B cell (primary cell): Measurements from ENCODE around the gene MTRF1. TPM values are rescaled to one million over a fixed set of nuclear protein-coding genes. Genes with fewer than 3 reads are reported as not detected.

Source experiments
- ATAC-seq: fragments of 200-7000 bp; cut with Tn5 transposase; one replicate; pipeline ENCODE4 v1.10.0; 2021; ENCODE audit warnings: low read depth, mild to moderate bottlenecking, moderate number of reproducible peaks, moderate library complexity
- CTCF ChIA-PET: fragments of 350-600 bp; sonication (Branson Sonifier 250); formaldehyde crosslinking; loops from one replicate; lab custom pipeline; 2021; ENCODE audit warnings: antibody characterized with exemption, inconsistent platforms; lab: Charles Lee
- POLR2A ChIA-PET: fragments of 350-600 bp; sonication (Branson Sonifier 250); formaldehyde crosslinking; loops from one replicate; lab custom pipeline; 2021; ENCODE audit warnings: antibody characterized with exemption; lab: Charles Lee
- DNase-seq: peaks from one replicate; pipeline ENCODE4 v3.0.0; 2013
- H2AFZ ChIP-seq: 2 replicates; pipeline ENCODE4 v1.6.1; 2012; ENCODE audit warnings: mild to moderate bottlenecking, low read depth, low read length; ENCODE audit not compliant: insufficient read depth, poor library complexity, severe bottlenecking
- H3K27ac ChIP-seq, 2 donors: 1 replicate in 1 of 2; 2 replicates in 1 of 2; pipeline ENCODE4 v1.5.1; 2012 to 2013; ENCODE audit warnings: low read length in 2 of 2, mild to moderate bottlenecking in 2 of 2, moderate library complexity in 1 of 2
- H3K27me3 ChIP-seq, 4 experiments: fragments of 200-600 bp in 1 of 4; sonication (generic) in 1 of 4; replicated peaks in 1 of 4; 1 replicate in 2 of 4; 2 replicates in 2 of 4; pipeline versions ENCODE4 v1.6.1 to v1.7.0; 2013 to 2016; ENCODE audit warnings: low read length in 3 of 4, mild to moderate bottlenecking in 2 of 4, mixed read lengths in 1 of 4, moderate library complexity in 1 of 4; ENCODE audit not compliant: insufficient read depth in 4 of 4, control insufficient read depth in 3 of 4; ENCODE audit errors: control extremely low read depth in 1 of 4
- H3K36me3 ChIP-seq, 2 experiments: replicated peaks in 1 of 2; 1 replicate in 1 of 2; 2 replicates in 1 of 2; pipeline versions ENCODE4 v1.6.1 to v1.7.1; 2013; ENCODE audit warnings: low read length in 1 of 2; ENCODE audit not compliant: insufficient read depth in 2 of 2, control insufficient read depth in 1 of 2; ENCODE audit errors: control extremely low read depth in 1 of 2, extremely low read depth in 1 of 2
- H3K4me1 ChIP-seq, 2 donors: fragments of 200-600 bp in 1 of 2; sonication (generic) in 1 of 2; 1 replicate in 1 of 2; 2 replicates in 1 of 2; pipeline versions ENCODE4 v1.5.1 to v1.6.1; 2013 to 2017; ENCODE audit warnings: low read length in 2 of 2; ENCODE audit not compliant: control insufficient read depth in 2 of 2, insufficient read depth in 2 of 2
- H3K4me2 ChIP-seq: replicated peaks from 2 replicates; pipeline ENCODE3; 2012; ENCODE audit warnings: mild to moderate bottlenecking, low read depth, low read length; ENCODE audit not compliant: poor library complexity, severe bottlenecking
- H3K4me3 ChIP-seq, 5 experiments: fragments of 200-600 bp in 1 of 5; sonication (generic) in 1 of 5; 1 replicate in 3 of 5; 2 replicates in 2 of 5; pipeline versions ENCODE4 v1.5.1 to v1.7.0; 2011 to 2016; ENCODE audit warnings: low read length in 4 of 5, mild to moderate bottlenecking in 4 of 5, low read depth in 2 of 5, control low read depth in 1 of 5, moderate library complexity in 1 of 5; ENCODE audit not compliant: insufficient read depth in 1 of 5; ENCODE audit errors: control extremely low read depth in 1 of 5, extremely low read depth in 1 of 5
- H3K79me2 ChIP-seq: fragments of 200-600 bp; sonication (generic); one replicate; pipeline ENCODE4 v1.6.0; 2016; ENCODE audit warnings: low read length; ENCODE audit not compliant: control insufficient read depth, insufficient read depth
- H3K9ac ChIP-seq: fragments of 200-600 bp; sonication (generic); 2 replicates; pipeline ENCODE4 v1.6.1; 2017; ENCODE audit warnings: mild to moderate bottlenecking, low read length, moderate library complexity
- H3K9me3 ChIP-seq, 3 donors: one replicate each; pipeline versions ENCODE4 v1.6.1 to v1.7.1; 2013; ENCODE audit warnings: low read length in 2 of 3; ENCODE audit not compliant: control insufficient read depth in 2 of 3, insufficient read depth in 1 of 3; ENCODE audit errors: control extremely low read depth in 1 of 3
- H4K20me1 ChIP-seq: 2 replicates; pipeline ENCODE4 v1.6.0; 2012; ENCODE audit warnings: mild to moderate bottlenecking, low read length; ENCODE audit not compliant: insufficient read depth, control insufficient read depth, poor library complexity, severe bottlenecking
- H3K27ac Mint-ChIP-seq: one replicate; pipeline ENCODE4 v1.8.0; 2021; ENCODE audit warnings: mixed read lengths
- H3K27me3 Mint-ChIP-seq: one replicate; pipeline ENCODE4 v1.8.0; 2021; ENCODE audit warnings: mixed read lengths
- H3K4me1 Mint-ChIP-seq: one replicate; pipeline ENCODE4 v1.8.0; 2021; ENCODE audit warnings: mixed read lengths
- H3K4me3 Mint-ChIP-seq: one replicate; pipeline ENCODE4 v1.8.0; 2021; ENCODE audit warnings: mixed read lengths
- H3K9me3 Mint-ChIP-seq: one replicate; pipeline ENCODE4 v1.8.0; 2022; ENCODE audit warnings: mixed read lengths; ENCODE audit not compliant: insufficient read depth
- EZH2 ChIP-seq: IDR thresholded peaks from 2 replicates; pipeline ENCODE4 v1.6.1; 2012; ENCODE audit warnings: borderline replicate concordance, low read depth, mild to moderate bottlenecking, moderate library complexity, low read length; ENCODE audit not compliant: insufficient read depth, poor library complexity, severe bottlenecking
- WGBS: methylation state at CpG from one replicate; pipeline ENCODE4 v1.1.5; 2013; ENCODE audit warnings: missing lambda C conversion rate; ENCODE audit not compliant: insufficient coverage; 5-methylcytosine and 5-hydroxymethylcytosine counted together
- intact Hi-C: fragments of 100-400 bp; cut with micrococcal nuclease; formaldehyde crosslinking; loops from one replicate; pipeline ENCODE4 v1.10.0; 2022
- polyA plus RNA-seq: library from polyadenylated mRNA; depleted of rRNA; stranded (reverse); fragments of >200 nt; gene quantifications from 2 replicates; pipeline ENCODE4 v1.2.3, GENCODE V29; 2012
- total RNA-seq, 2 donors: library from RNA; stranded (reverse); fragments of 120-200 nt in 1 of 2; gene quantifications; 1 replicate in 1 of 2; 2 replicates in 1 of 2; pipeline versions ENCODE4 v1.2.3 to v1.2.4, GENCODE V29; 2013 to 2022
- TF ChIP-seq, protein P1 (sequence below): fragments of 200-600 bp; IDR thresholded peaks from one replicate; pipeline ENCODE4 v1.8.0; 2022; ENCODE audit warnings: antibody characterized with exemption, mild to moderate bottlenecking

Gene MTRF1
- total and polyA plus RNA-seq, 2 donors (not counting 1 experiment from before 2014, with no cell fraction given): 24.4 to 36.0 TPM

GRCh38 chr13:41257535-41257934, 5.8 kb downstream of the MTRF1 start:
- no peak overlapping the region for H3K4me3 ChIP-seq
- TF ChIP-seq, protein P1, sequence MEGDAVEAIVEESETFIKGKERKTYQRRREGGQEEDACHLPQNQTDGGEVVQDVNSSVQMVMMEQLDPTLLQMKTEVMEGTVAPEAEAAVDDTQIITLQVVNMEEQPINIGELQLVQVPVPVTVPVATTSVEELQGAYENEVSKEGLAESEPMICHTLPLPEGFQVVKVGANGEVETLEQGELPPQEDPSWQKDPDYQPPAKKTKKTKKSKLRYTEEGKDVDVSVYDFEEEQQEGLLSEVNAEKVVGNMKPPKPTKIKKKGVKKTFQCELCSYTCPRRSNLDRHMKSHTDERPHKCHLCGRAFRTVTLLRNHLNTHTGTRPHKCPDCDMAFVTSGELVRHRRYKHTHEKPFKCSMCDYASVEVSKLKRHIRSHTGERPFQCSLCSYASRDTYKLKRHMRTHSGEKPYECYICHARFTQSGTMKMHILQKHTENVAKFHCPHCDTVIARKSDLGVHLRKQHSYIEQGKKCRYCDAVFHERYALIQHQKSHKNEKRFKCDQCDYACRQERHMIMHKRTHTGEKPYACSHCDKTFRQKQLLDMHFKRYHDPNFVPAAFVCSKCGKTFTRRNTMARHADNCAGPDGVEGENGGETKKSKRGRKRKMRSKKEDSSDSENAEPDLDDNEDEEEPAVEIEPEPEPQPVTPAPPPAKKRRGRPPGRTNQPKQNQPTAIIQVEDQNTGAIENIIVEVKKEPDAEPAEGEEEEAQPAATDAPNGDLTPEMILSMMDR: no peak
- TF ChIP-seq EZH2: no peak
- H3K27me3 ChIP-seq: no peaks in the 10 kb centered on the region
- no peaks in the 10 kb centered on the region for H4K20me1 ChIP-seq
- no peak for ATAC-seq
- Mint-ChIP-seq H3K4me3 (no peak overlapping the region), H3K27me3 (no peaks in the 10 kb centered on the region), H3K4me1 (peaks cover 18% of the 10 kb centered on the region), H3K27ac (no peak overlapping the region), H3K9me3 (no peaks in the 10 kb centered on the region)
- ChIA-PET POLR2A (no interaction called here), CTCF (interaction anchor here (0.5 kb wide), 1 partner anchor 1259 kb away, joined by 3 read pairs; no protein-coding TSS in a partner anchor)
- peaks cover 0 to 28% of the 10 kb centered on the region in 2 experiments for H3K36me3 ChIP-seq
- no peak for DNase-seq
- H3K4me2 ChIP-seq: no peak overlapping the region
- H2AFZ ChIP-seq: no peak overlapping the region
- H3K27ac ChIP-seq: no peak overlapping the region
- no peak overlapping the region for H3K9ac ChIP-seq
- intact Hi-C loops: no loop called here
- peaks cover 2% of the 10 kb centered on the region in 2 donors for H3K4me1 ChIP-seq
- H3K79me2 ChIP-seq: peaks cover 14% of the 10 kb centered on the region
- no peaks in the 10 kb centered on the region for H3K9me3 ChIP-seq

DNA sequence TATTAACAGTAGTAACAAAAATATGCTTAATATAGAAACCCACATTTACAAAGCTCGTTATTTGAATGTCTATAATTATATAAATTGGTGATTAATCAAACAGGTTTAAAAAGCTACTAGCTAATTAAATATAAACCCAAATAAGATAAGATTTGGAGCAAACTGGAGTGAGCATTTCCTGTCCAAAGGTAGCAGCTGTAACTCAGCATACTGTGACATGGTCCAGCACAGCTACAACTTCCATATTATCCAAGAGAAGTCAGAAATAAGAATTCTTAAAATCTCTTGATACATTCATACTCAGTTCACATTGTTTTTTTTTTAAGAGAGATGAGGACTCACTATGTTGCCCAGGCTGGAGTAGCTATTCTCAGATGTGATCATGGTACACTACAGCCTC, 8.5 kb downstream of the MTRF1 start:
- intact Hi-C loops: no loop called here
- Histone ChIP-seq H2AFZ (no peak overlapping the region), H3K9me3 (no peaks in the 10 kb centered on the region), H3K79me2 (peaks cover 14% of the 10 kb centered on the region), H3K27ac (no peak overlapping the region), H3K4me3 (no peak overlapping the region), H3K9ac (no peak overlapping the region), H4K20me1 (no peaks in the 10 kb centered on the region), H3K36me3 (peaks cover 2 to 45% of the 10 kb centered on the region in 2 experiments), H3K4me2 (no peak overlapping the region), H3K27me3 (no peaks in the 10 kb centered on the region), H3K4me1 (no peaks in the 10 kb centered on the region)
- Mint-ChIP-seq H3K27me3 (no peaks in the 10 kb centered on the region), H3K9me3 (no peaks in the 10 kb centered on the region), H3K27ac (no peak overlapping the region), H3K4me1 (peaks cover 13% of the 10 kb centered on the region), H3K4me3 (no peak overlapping the region)
- ATAC-seq: no peak
- TF ChIP-seq, protein P1: no peak
- TF ChIP-seq EZH2: no peak
- CTCF ChIA-PET: interaction anchor here (0.7 kb wide), 1 partner anchor 98 kb away, joined by 3 read pairs; no protein-coding TSS in a partner anchor
- DNase-seq: no peak
- no CpG with 5 or more reads among the region's 1 CpG for WGBS
- POLR2A ChIA-PET: no interaction called here
